ENCODE data around the gene TACR2.

The TACR2 gene

GRCh38 chr10:69449841-69450240 lies 33.1 kb upstream of the TACR2 start:
- no peak overlapping the region for H3K4me3 ChIP-seq (ENCODE audit: low read length)
- peak; percentile 42 for TF ChIP-seq CTCF (IDR thresholded peaks at IDR 0.05; ENCODE audit: insufficient read depth, low read depth, low read length, missing control alignments)
- DNase-seq (ENCODE audit: low read depth), result peak; percentile 71

GRCh38 chr10:69446650-69447151 lies 30.0 kb upstream of the TACR2 start:
- DNase-seq (ENCODE audit: low read depth), result peak; percentile 93
- H3K4me3 ChIP-seq (ENCODE audit: low read length), result no peak overlapping the region
- no peak for TF ChIP-seq CTCF (IDR thresholded peaks at IDR 0.05; ENCODE audit: insufficient read depth, low read depth, low read length, missing control alignments)

GRCh38 chr10:69446229-69446628 lies 29.5 kb upstream of the TACR2 start:
- DNase-seq (ENCODE audit: low read depth), result peak; percentile 36
- TF ChIP-seq CTCF (IDR thresholded peaks at IDR 0.05; ENCODE audit: insufficient read depth, low read depth, low read length, missing control alignments), result no peak
- H3K4me3 ChIP-seq (ENCODE audit: low read length), result no peak overlapping the region

GRCh38 chr10:69445041-69445440 lies 28.3 kb upstream of the TACR2 start:
- no peak for DNase-seq (ENCODE audit: low read depth)
- TF ChIP-seq CTCF (IDR thresholded peaks at IDR 0.05; ENCODE audit: insufficient read depth, low read depth, low read length, missing control alignments), result no peak
- H3K4me3 ChIP-seq (ENCODE audit: low read length), result no peak overlapping the region

GRCh38 chr10:69443354-69443753 lies 26.6 kb upstream of the TACR2 start:
- TF ChIP-seq CTCF (IDR thresholded peaks at IDR 0.05; ENCODE audit: insufficient read depth, low read depth, low read length, missing control alignments), result no peak
- DNase-seq (ENCODE audit: low read depth), result no peak
- no peak overlapping the region for H3K4me3 ChIP-seq (ENCODE audit: low read length)

GRCh38 chr10:69439813-69440506 lies 23.2 kb upstream of the TACR2 start:
- DNase-seq (ENCODE audit: low read depth), result peak; percentile 84
- no peak for TF ChIP-seq CTCF (IDR thresholded peaks at IDR 0.05; ENCODE audit: insufficient read depth, low read depth, low read length, missing control alignments)
- no peak overlapping the region for H3K4me3 ChIP-seq (ENCODE audit: low read length)

- no peak for TF ChIP-seq CTCF (IDR thresholded peaks at IDR 0.05; ENCODE audit: insufficient read depth, low read depth, low read length, missing control alignments)
- H3K4me3 ChIP-seq (ENCODE audit: low read length), result no peak overlapping the region
- peak; percentile 68 for DNase-seq (ENCODE audit: low read depth)
Observed at GRCh38 chr10:69439350-69439739, 22.6 kb upstream of the TACR2 start.
